HCT116 (cell line): ENCODE results near the gene ZRANB1. TPM values are rescaled to one million over a fixed set of nuclear protein-coding genes. Genes with fewer than 3 reads are reported as not detected.

Source experiments
- ATAC-seq: fragments of 200-7000 bp; cut with Tn5 transposase; 2 replicates; pipeline ENCODE4 v1.9.1; 2020; ENCODE audit warnings: mild to moderate bottlenecking, moderate library complexity
- BruUV-seq: library from RNA; stranded (reverse); fragments of 400-500 nt; replicated peaks from 2 replicates; lab custom pipeline; 2021; lab: Mats Ljungman, UMichigan
- CTCF ChIA-PET: fragments of 300-600 bp; sonication (Branson Sonifier 250); formaldehyde crosslinking; loops from one replicate; lab custom pipeline; 2021; ENCODE audit warnings: antibody characterized with exemption; lab: Charles Lee
- POLR2A ChIA-PET: fragments of 300-600, 350-600 bp; sonication (Branson Sonifier 250); formaldehyde crosslinking; loops from one replicate; lab custom pipeline; 2021; ENCODE audit warnings: antibody characterized with exemption; lab: Charles Lee
- RAD21 ChIA-PET, 2 experiments: fragments of 300-600 bp; sonication (Branson Sonifier 250); formaldehyde crosslinking; loops; one replicate each; lab custom pipeline; 2023; ENCODE audit warnings: low total read pairs in 2 of 2; ENCODE audit not compliant: uncharacterized antibody in 2 of 2, unreplicated experiment in 2 of 2, low non-redundant PET in 1 of 2; lab: Charles Lee
- DNase-seq: peaks from one replicate; pipeline ENCODE4 v3.0.0-alpha.2; 2010; ENCODE audit warnings: low read depth, low spot score
- H2AFZ ChIP-seq: fragments of 200-600 bp; shearing (Covaris generic), sonication (generic); 2 replicates; pipeline ENCODE4 v1.6.1; 2017; ENCODE audit warnings: low read depth, mixed run types, mixed read lengths, antibody characterized with exemption, low read length; ENCODE audit not compliant: poor library complexity, severe bottlenecking
- H3K27ac ChIP-seq: 2 replicates; pipeline ENCODE4 v1.5.1; 2012; ENCODE audit warnings: low read depth, low read length
- H3K27me3 ChIP-seq: fragments of 200-600 bp; sonication (generic); 2 replicates; pipeline ENCODE4 v1.6.1; 2016; ENCODE audit warnings: mixed run types, low read length, mixed read lengths; ENCODE audit not compliant: insufficient read depth
- H3K36me3 ChIP-seq, 2 experiments: fragments of 200-500 bp in 1 of 2; fragments of 200-600 bp in 1 of 2; sonication (Bioruptor generic) in 1 of 2; sonication (generic) in 1 of 2; 2 replicates each; pipeline versions ENCODE4 v1.5.1 to v1.6.1; 2014 to 2016; ENCODE audit warnings: low read length in 2 of 2, inconsistent platforms in 1 of 2, mixed read lengths in 1 of 2, mixed run types in 1 of 2; ENCODE audit not compliant: insufficient read depth in 2 of 2, control insufficient read depth in 1 of 2
- H3K4me1 ChIP-seq, 2 experiments: fragments of 200-600 bp in 1 of 2; sonication (generic) in 1 of 2; 2 replicates each; pipeline versions ENCODE4 v1.5.1 to v1.6.1; 2012 to 2017; ENCODE audit warnings: low read length in 2 of 2, inconsistent platforms in 1 of 2, mild to moderate bottlenecking in 1 of 2, mixed read lengths in 1 of 2, mixed run types in 1 of 2, moderate library complexity in 1 of 2; ENCODE audit not compliant: insufficient read depth in 2 of 2, control insufficient read depth in 1 of 2
- H3K4me2 ChIP-seq: fragments of 200-600 bp; sonication (generic); 2 replicates; pipeline ENCODE4 v1.6.1; 2017; ENCODE audit warnings: mixed run types, low read length, mixed read lengths
- H3K4me3 ChIP-seq, 2 experiments: fragments of 200-600 bp in 1 of 2; sonication (generic) in 1 of 2; replicated peaks in 1 of 2; 2 replicates each; pipeline ENCODE4 v1.5.1; 2011 to 2016; ENCODE audit warnings: low read length in 2 of 2, control low read depth in 1 of 2, low read depth in 1 of 2, mild to moderate bottlenecking in 1 of 2, mixed read lengths in 1 of 2, mixed run types in 1 of 2
- H3K79me2 ChIP-seq: fragments of 200-600 bp; sonication (generic); 2 replicates; pipeline ENCODE4 v1.6.1; 2017; ENCODE audit warnings: mild to moderate bottlenecking, mixed run types, low read length, moderate library complexity, mixed read lengths; ENCODE audit not compliant: insufficient read depth
- H3K9ac ChIP-seq: fragments of 200-600 bp; sonication (generic); 2 replicates; pipeline ENCODE4 v1.6.1; 2016; ENCODE audit warnings: low read length, mixed read lengths
- H3K9me2 ChIP-seq: fragments of 200-600 bp; sonication (generic), shearing (Covaris generic); 2 replicates; pipeline ENCODE4 v1.6.1; 2017; ENCODE audit warnings: mixed run types, mild to moderate bottlenecking, moderate library complexity; ENCODE audit not compliant: insufficient read depth
- H3K9me3 ChIP-seq, 2 experiments: fragments of 200-500 bp in 1 of 2; fragments of 200-600 bp in 1 of 2; sonication (Bioruptor generic) in 1 of 2; sonication (generic) in 1 of 2; 2 replicates each; pipeline ENCODE4 v1.6.1; 2014 to 2017; ENCODE audit warnings: low read length in 2 of 2, mixed read lengths in 2 of 2, inconsistent platforms in 1 of 2, low read depth in 1 of 2, mild to moderate bottlenecking in 1 of 2, mixed run types in 1 of 2, moderate library complexity in 1 of 2; ENCODE audit not compliant: control insufficient read depth in 1 of 2, insufficient read depth in 1 of 2
- H4K20me1 ChIP-seq: fragments of 200-600 bp; sonication (generic), shearing (Covaris generic); 2 replicates; pipeline ENCODE4 v1.6.1; 2017; ENCODE audit warnings: mixed run types, mild to moderate bottlenecking, moderate library complexity; ENCODE audit not compliant: insufficient read depth
- CBX3 ChIP-seq: IDR thresholded peaks from 2 replicates; pipeline ENCODE4 v1.6.1; 2012; ENCODE audit warnings: low read depth
- CEBPB ChIP-seq: IDR thresholded peaks from 2 replicates; pipeline ENCODE4 v1.6.1; 2012; ENCODE audit warnings: low read depth
- CTCF ChIP-seq, 3 experiments: fragments of 200-600 bp in 1 of 3; sonication (generic) in 1 of 3; IDR thresholded peaks in 2 of 3; conservative IDR thresholded peaks in 1 of 3; 2 replicates each; pipeline ENCODE4 v1.5.1; 2012 to 2017; ENCODE audit warnings: low read depth in 2 of 3, low read length in 2 of 3, antibody characterized with exemption in 1 of 3, borderline replicate concordance in 1 of 3, control low read depth in 1 of 3, mild to moderate bottlenecking in 1 of 3, mixed read lengths in 1 of 3, mixed run types in 1 of 3, moderate library complexity in 1 of 3; ENCODE audit not compliant: insufficient read depth in 1 of 3
- EGR1 ChIP-seq: IDR thresholded peaks from 2 replicates; pipeline ENCODE4 v1.6.1; 2012; ENCODE audit warnings: low read depth
- ELF1 ChIP-seq: IDR thresholded peaks from 2 replicates; pipeline ENCODE4 v1.6.1; 2012; ENCODE audit warnings: low read depth, borderline replicate concordance
- EZH2 ChIP-seq: fragments of 200-600 bp; sonication (generic); IDR thresholded peaks from 2 replicates; pipeline ENCODE4 v1.6.1; 2017; ENCODE audit warnings: antibody characterized with exemption, mixed run types
- FOSL1 ChIP-seq: IDR thresholded peaks from 2 replicates; pipeline ENCODE4 v1.6.1; 2012; ENCODE audit warnings: low read depth
- JUND ChIP-seq: IDR thresholded peaks from 2 replicates; pipeline ENCODE4 v1.6.1; 2012
- RAD21 ChIP-seq: IDR thresholded peaks from 2 replicates; pipeline ENCODE4 v1.6.1; 2012; ENCODE audit warnings: low read depth, mild to moderate bottlenecking
- SIN3A ChIP-seq: IDR thresholded peaks from 2 replicates; pipeline ENCODE4 v1.6.1; 2012; ENCODE audit warnings: low read depth
- SRF ChIP-seq: IDR thresholded peaks from 2 replicates; pipeline ENCODE4 v1.6.1; 2012; ENCODE audit warnings: low read depth
- TCF7L2 ChIP-seq: IDR thresholded peaks from 2 replicates; pipeline ENCODE4 v1.7.0; 2011; ENCODE audit warnings: borderline replicate concordance, inconsistent platforms; ENCODE audit not compliant: insufficient read depth, insufficient read length; ENCODE audit errors: extremely low read depth
- YY1 ChIP-seq: IDR thresholded peaks from 2 replicates; pipeline ENCODE4 v1.6.1; 2011; ENCODE audit warnings: low read length, low read depth, moderate library complexity, mild to moderate bottlenecking; ENCODE audit not compliant: insufficient replicate concordance; ENCODE audit errors: extremely low read depth
- intact Hi-C: fragments of 100-400 bp; cut with micrococcal nuclease; formaldehyde crosslinking; loops from 2 replicates; pipeline ENCODE4 v1.10.0; 2022
- total RNA-seq: library from RNA; stranded (reverse); gene quantifications from one replicate; pipeline ENCODE4 v1.2.1, GENCODE V29; 2021; ENCODE audit not compliant: unreplicated experiment
- TF ChIP-seq, protein P1 (sequence below): IDR thresholded peaks from 2 replicates; pipeline ENCODE4 v1.6.1; 2012; ENCODE audit warnings: low read depth
- TF ChIP-seq, protein P2 (sequence below): IDR thresholded peaks from 2 replicates; pipeline ENCODE4 v1.6.1; 2012

Gene ZRANB1
- total RNA-seq, 1 experiment from 2014 or later: 23.9 TPM

DNA sequence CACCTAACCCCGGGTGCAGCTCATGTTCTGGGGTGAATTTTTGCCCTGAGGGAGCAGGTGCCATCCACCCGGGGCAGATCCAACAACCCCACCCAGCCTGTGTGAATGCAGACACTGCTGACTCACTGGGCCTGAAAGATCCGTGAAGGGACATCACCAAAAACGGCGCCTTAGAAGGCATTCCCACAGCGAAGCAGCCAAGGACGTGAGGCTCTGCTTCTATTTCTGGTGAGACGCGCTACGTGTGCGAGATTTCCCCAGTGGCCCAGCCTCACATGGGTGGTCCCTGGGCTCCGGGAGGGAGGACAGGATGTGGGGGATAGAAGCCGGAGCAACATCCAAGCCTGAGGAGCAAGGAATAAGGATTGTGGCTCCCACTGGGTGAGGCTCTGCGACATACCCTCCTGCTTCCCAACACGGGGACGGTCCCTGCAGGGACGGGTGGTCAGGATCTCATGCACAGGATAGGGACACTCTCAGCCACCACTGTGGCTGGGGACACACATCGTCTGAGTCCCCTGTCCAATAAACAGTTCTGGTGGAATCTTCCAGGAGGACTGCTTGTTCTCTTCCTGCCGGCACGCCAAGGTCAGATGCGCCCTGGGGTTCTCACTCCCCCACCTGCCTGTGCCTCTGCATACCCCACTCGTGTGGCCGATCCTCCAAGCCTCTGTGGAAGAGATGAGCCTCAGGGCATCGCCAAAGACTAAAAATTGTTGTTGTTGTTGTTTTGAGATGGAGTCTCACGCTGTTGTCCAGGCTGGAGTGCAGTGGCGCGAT is 70.2 kb downstream of the ZRANB1 start:
- H3K36me3 ChIP-seq: no peaks in the 10 kb centered on the region
- BruUV-seq: no TSS peak
- H3K4me3 ChIP-seq: no peak overlapping the region
- no peak for ATAC-seq
- no peak overlapping the region for H3K27ac ChIP-seq
- CTCF ChIA-PET: no interaction called here
- RAD21 ChIA-PET: no interaction called here
- H4K20me1 ChIP-seq: peaks cover 2% of the 10 kb centered on the region; the same call in 1 of the 2 replicates
- H3K4me2 ChIP-seq: no peak overlapping the region
- no peaks in the 10 kb centered on the region for H3K27me3 ChIP-seq
- H3K4me1 ChIP-seq: 0 out of 4 replicates have a peak, but pooled peaks cover 0 to 4% of the 10 kb centered on the region in 2 experiments
- no peak for DNase-seq
- intact Hi-C loops: no loop called here
- no peak overlapping the region for H2AFZ ChIP-seq
- H3K9ac ChIP-seq: no peak overlapping the region
- POLR2A ChIA-PET: no interaction called here
- no peaks in the 10 kb centered on the region for H3K9me3 ChIP-seq
- TF ChIP-seq EZH2 (no peak), CTCF (IDR thresholded peaks at IDR 0.05 in 2 of 3, conservative IDR thresholded peaks at IDR 0.05 in 1 of 3; ENCODE audit: borderline replicate concordance in 1 of 3, insufficient read depth in 1 of 3, low read depth in 2 of 3, low read length in 2 of 3) (no peak), CEBPB (no peak), SIN3A (no peak), TCF7L2 (no peak), FOSL1 (no peak), JUND (no peak), EGR1 (no peak), CBX3 (no peak), ELF1 (no peak), RAD21 (no peak), SRF (no peak), YY1 (no peak)
- TF ChIP-seq, protein P1, sequence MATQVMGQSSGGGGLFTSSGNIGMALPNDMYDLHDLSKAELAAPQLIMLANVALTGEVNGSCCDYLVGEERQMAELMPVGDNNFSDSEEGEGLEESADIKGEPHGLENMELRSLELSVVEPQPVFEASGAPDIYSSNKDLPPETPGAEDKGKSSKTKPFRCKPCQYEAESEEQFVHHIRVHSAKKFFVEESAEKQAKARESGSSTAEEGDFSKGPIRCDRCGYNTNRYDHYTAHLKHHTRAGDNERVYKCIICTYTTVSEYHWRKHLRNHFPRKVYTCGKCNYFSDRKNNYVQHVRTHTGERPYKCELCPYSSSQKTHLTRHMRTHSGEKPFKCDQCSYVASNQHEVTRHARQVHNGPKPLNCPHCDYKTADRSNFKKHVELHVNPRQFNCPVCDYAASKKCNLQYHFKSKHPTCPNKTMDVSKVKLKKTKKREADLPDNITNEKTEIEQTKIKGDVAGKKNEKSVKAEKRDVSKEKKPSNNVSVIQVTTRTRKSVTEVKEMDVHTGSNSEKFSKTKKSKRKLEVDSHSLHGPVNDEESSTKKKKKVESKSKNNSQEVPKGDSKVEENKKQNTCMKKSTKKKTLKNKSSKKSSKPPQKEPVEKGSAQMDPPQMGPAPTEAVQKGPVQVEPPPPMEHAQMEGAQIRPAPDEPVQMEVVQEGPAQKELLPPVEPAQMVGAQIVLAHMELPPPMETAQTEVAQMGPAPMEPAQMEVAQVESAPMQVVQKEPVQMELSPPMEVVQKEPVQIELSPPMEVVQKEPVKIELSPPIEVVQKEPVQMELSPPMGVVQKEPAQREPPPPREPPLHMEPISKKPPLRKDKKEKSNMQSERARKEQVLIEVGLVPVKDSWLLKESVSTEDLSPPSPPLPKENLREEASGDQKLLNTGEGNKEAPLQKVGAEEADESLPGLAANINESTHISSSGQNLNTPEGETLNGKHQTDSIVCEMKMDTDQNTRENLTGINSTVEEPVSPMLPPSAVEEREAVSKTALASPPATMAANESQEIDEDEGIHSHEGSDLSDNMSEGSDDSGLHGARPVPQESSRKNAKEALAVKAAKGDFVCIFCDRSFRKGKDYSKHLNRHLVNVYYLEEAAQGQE: no peak
- TF ChIP-seq, protein P2, sequence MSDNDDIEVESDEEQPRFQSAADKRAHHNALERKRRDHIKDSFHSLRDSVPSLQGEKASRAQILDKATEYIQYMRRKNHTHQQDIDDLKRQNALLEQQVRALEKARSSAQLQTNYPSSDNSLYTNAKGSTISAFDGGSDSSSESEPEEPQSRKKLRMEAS: no peak
- H3K9me2 ChIP-seq: no peaks in the 10 kb centered on the region
- H3K79me2 ChIP-seq: peaks cover 74% of the 10 kb centered on the region
